OCI-LY1 (cell line): ENCODE measurements around the gene CARD6.
A peak's percentile ranks its signal among the peaks of the same experiment; 100 is the strongest.

Source experiments
- H2AFZ ChIP-seq: fragments of 200-600 bp; sonication (generic), shearing (Covaris generic); 2 replicates; pipeline ENCODE4 v1.6.0; 2014; ENCODE audit warnings: antibody characterized with exemption, mild to moderate bottlenecking, low read length
- H3F3A ChIP-seq: fragments of 200-600 bp; sonication (generic), shearing (Covaris generic); 2 replicates; pipeline ENCODE4 v1.6.0; 2014; ENCODE audit warnings: mild to moderate bottlenecking, antibody characterized with exemption, low read length, moderate library complexity; ENCODE audit not compliant: insufficient read depth
- H3K27ac ChIP-seq: fragments of 200-600 bp; sonication (generic); 2 replicates; pipeline ENCODE4 v1.5.1; 2014; ENCODE audit warnings: low read length, mixed run types, mild to moderate bottlenecking, low read depth; ENCODE audit not compliant: poor library complexity, severe bottlenecking
- H3K27me3 ChIP-seq: fragments of 200-600 bp; sonication (generic); 2 replicates; pipeline ENCODE4 v1.6.0; 2014; ENCODE audit warnings: antibody characterized with exemption, mild to moderate bottlenecking, low read length, moderate library complexity; ENCODE audit not compliant: insufficient read depth
- H3K36me3 ChIP-seq: fragments of 200-600 bp; sonication (generic); 2 replicates; pipeline ENCODE4 v1.6.1; 2014; ENCODE audit warnings: mild to moderate bottlenecking, antibody characterized with exemption, low read length, moderate library complexity, mixed read lengths; ENCODE audit not compliant: insufficient read depth
- H3K4me1 ChIP-seq: fragments of 200-600 bp; sonication (generic); 2 replicates; pipeline ENCODE4 v1.5.1; 2014; ENCODE audit warnings: mild to moderate bottlenecking, low read length, moderate library complexity; ENCODE audit not compliant: insufficient read depth, severe bottlenecking
- H3K4me2 ChIP-seq: fragments of 200-600 bp; sonication (generic), shearing (Covaris generic); 2 replicates; pipeline ENCODE4 v1.6.1; 2014; ENCODE audit warnings: low read length
- H3K4me3 ChIP-seq: fragments of 200-600 bp; sonication (generic); 2 replicates; pipeline ENCODE4 v1.5.1; 2014; ENCODE audit warnings: low read length, low read depth, mild to moderate bottlenecking, mixed read lengths; ENCODE audit not compliant: poor library complexity, severe bottlenecking
- H3K79me2 ChIP-seq: fragments of 200-600 bp; shearing (Covaris generic); 2 replicates; pipeline ENCODE4 v1.6.1; 2016; ENCODE audit warnings: mixed run types, low read length, mixed read lengths; ENCODE audit not compliant: insufficient read depth
- H3K9ac ChIP-seq: fragments of 200-600 bp; sonication (generic), shearing (Covaris generic); 2 replicates; pipeline ENCODE4 v1.6.1; 2014; ENCODE audit warnings: mild to moderate bottlenecking, low read length, mixed read lengths
- H3K9me2 ChIP-seq: fragments of 200-600 bp; sonication (generic), shearing (Covaris generic); 2 replicates; pipeline ENCODE4 v1.6.1; 2014; ENCODE audit warnings: low read depth, mild to moderate bottlenecking, low read length, mixed read lengths
- H3K9me3 ChIP-seq: fragments of 200-600 bp; shearing (Covaris generic); 2 replicates; pipeline ENCODE4 v1.6.1; 2014; ENCODE audit warnings: low read length, mixed read lengths
- H4K20me1 ChIP-seq: fragments of 200-600 bp; sonication (generic), shearing (Covaris generic); 2 replicates; pipeline ENCODE4 v1.6.0; 2016; ENCODE audit warnings: mild to moderate bottlenecking, low read length; ENCODE audit not compliant: insufficient read depth
- CTCF ChIP-seq: fragments of 200-600 bp; sonication (generic), shearing (Covaris generic); IDR thresholded peaks from 2 replicates; pipeline ENCODE4 v1.5.1; 2017; ENCODE audit warnings: mild to moderate bottlenecking, antibody characterized with exemption, low read length, moderate library complexity, mixed read lengths
- EZH2 ChIP-seq: fragments of 200-600 bp; sonication (generic), shearing (Covaris generic); IDR thresholded peaks from 2 replicates; pipeline ENCODE4 v1.8.0; 2017; ENCODE audit warnings: borderline replicate concordance, mixed run types, mild to moderate bottlenecking, antibody characterized with exemption, low read length, moderate library complexity, mixed read lengths

Gene CARD6

GRCh38 chr5:40798801-40799210, 42.4 kb upstream of the CARD6 start:
- Histone ChIP-seq H3K4me3 (peak overlapping the region; percentile 99), H3K9ac (peak overlapping the region; percentile 86), H3K27ac (peak overlapping the region; percentile 66), H3K36me3 (peaks cover 8% of the 10 kb centered on the region), H3K79me2 (peaks cover 33% of the 10 kb centered on the region), H3K4me1 (peaks cover 29% of the 10 kb centered on the region), H3K9me3 (no peaks in the 10 kb centered on the region), H4K20me1 (no peaks in the 10 kb centered on the region), H3K9me2 (no peaks in the 10 kb centered on the region), H3K4me2 (peak overlapping the region; percentile 99), H3K27me3 (no peaks in the 10 kb centered on the region; the same call in 1 of the 2 replicates), H3F3A (0 out of 2 replicates have a peak, but pooled peaks cover 4% of the 10 kb centered on the region), H2AFZ (peak overlapping the region; percentile 100)
- TF ChIP-seq CTCF (no peak), EZH2 (no peak)

- no peak overlapping the region for H2AFZ ChIP-seq
- peaks cover 29% of the 10 kb centered on the region for H3K4me1 ChIP-seq
- 0 out of 2 replicates have a peak, but pooled peaks cover 4% of the 10 kb centered on the region for H3F3A ChIP-seq
- no peaks in the 10 kb centered on the region for H3K9me2 ChIP-seq
- H3K27ac ChIP-seq = no peak overlapping the region
- no peak for TF ChIP-seq CTCF
- TF ChIP-seq EZH2 = no peak
- peak overlapping the region; percentile 99 for H3K4me2 ChIP-seq
- H3K36me3 ChIP-seq = peaks cover 8% of the 10 kb centered on the region
- no peaks in the 10 kb centered on the region for H4K20me1 ChIP-seq
- peak overlapping the region; percentile 99 for H3K4me3 ChIP-seq
- no peaks in the 10 kb centered on the region for H3K9me3 ChIP-seq
- H3K79me2 ChIP-seq = peaks cover 29% of the 10 kb centered on the region
- no peaks in the 10 kb centered on the region; the same call in 1 of the 2 replicates for H3K27me3 ChIP-seq
- H3K9ac ChIP-seq = 0 out of 2 replicates have a peak overlapping the region, but pooled peaks have one; percentile 21
These were observed 41.9 kb upstream of the CARD6 start for GRCh38 chr5:40799258-40799657.

GRCh38 chr5:40801771-40802562, 39.2 kb upstream of the CARD6 start:
- peaks cover 5% of the 10 kb centered on the region for H3K79me2 ChIP-seq
- H3K27ac ChIP-seq = no peak overlapping the region
- H3K36me3 ChIP-seq = no peaks in the 10 kb centered on the region
- H2AFZ ChIP-seq = no peak overlapping the region
- peaks cover 15% of the 10 kb centered on the region for H3K4me1 ChIP-seq
- TF ChIP-seq EZH2 = no peak
- TF ChIP-seq CTCF = no peak
- H3K27me3 ChIP-seq = no peaks in the 10 kb centered on the region; the same call in 1 of the 2 replicates
- no peak overlapping the region for H3K4me3 ChIP-seq
- no peak overlapping the region for H3K9ac ChIP-seq
- H3K9me2 ChIP-seq = no peaks in the 10 kb centered on the region
- 0 out of 2 replicates have a peak, but pooled peaks cover 4% of the 10 kb centered on the region for H3F3A ChIP-seq
- H3K9me3 ChIP-seq = no peaks in the 10 kb centered on the region
- H3K4me2 ChIP-seq = no peak overlapping the region
- H4K20me1 ChIP-seq = no peaks in the 10 kb centered on the region
